Ishikawa (cell line): Measurements from ENCODE around the gene NOS1AP.

Experiments used
- REST ChIP-seq: IDR thresholded peaks from 2 replicates; pipeline ENCODE4 v1.6.1; 2012; ENCODE audit warnings: low read depth, mild to moderate bottlenecking
- TEAD4 ChIP-seq: IDR thresholded peaks from 2 replicates; pipeline ENCODE4 v1.6.1; 2012

GRCh38 chr1:162046921-162047320 is 22.6 kb upstream of the NOS1AP start:
- TF ChIP-seq REST (no peak), TEAD4 (no peak)
